Neural progenitor cell (in vitro differentiated cells): ENCODE data around the gene NSG2.

Experiments used
- CTCF ChIP-seq: fragments of 200-600 bp; sonication (generic); IDR thresholded peaks from 2 replicates; pipeline ENCODE4 v1.5.1; 2017; ENCODE audit warnings: antibody characterized with exemption, mild to moderate bottlenecking
- EZH2 ChIP-seq: fragments of 200-600 bp; sonication (generic); IDR thresholded peaks from 2 replicates; pipeline ENCODE4 v1.6.1; 2017; ENCODE audit warnings: antibody characterized with exemption, mild to moderate bottlenecking, moderate library complexity
- EZH2phosphoT487 ChIP-seq: fragments of 200-600 bp; sonication (generic); IDR thresholded peaks from 2 replicates; pipeline ENCODE4 v1.6.1; 2017; ENCODE audit warnings: antibody characterized with exemption

- TF ChIP-seq CTCF, result no peak
- no peak for TF ChIP-seq EZH2phosphoT487
- no peak for TF ChIP-seq EZH2
Measured at GRCh38 chr5:173998531-173998930, 47.0 kb upstream of the NSG2 start.
